Posterior vena cava (tissue), 2 donors: Measurements from ENCODE around the gene TACR1. TPM values are rescaled to one million over a fixed set of nuclear protein-coding genes. Genes with fewer than 3 reads are reported as not detected.
"Not testable (repeated sequence)": the region's sequence is repeated elsewhere in the genome, so short reads cannot be mapped to it uniquely, and the experiment has no call there.

Source experiments
- DNase-seq: peaks from one replicate; pipeline ENCODE4 v3.0.0-alpha.2; 2020; ENCODE audit warnings: low spot score
- intact Hi-C, 2 donors: fragments of 100-400 bp; cut with DNase I; formaldehyde crosslinking; loops; one replicate each; pipeline versions ENCODE4 v1.14.1 to v1.14.2; 2022 to 2023
- long read RNA-seq, 2 donors: library from polyadenylated mRNA; unstranded; transcript quantifications; one replicate each; pipeline ENCODE4 v2.0.0, GENCODE V29; 2020 to 2021
- total RNA-seq, 2 donors: library from RNA; stranded (reverse); fragmentation: NEBNext Ultra II Directional; extraction: Animal tissue kit (Norgen Biotek cat#: 25700); gene quantifications; one replicate each; pipeline ENCODE4 v1.2.1, GENCODE V29; 2021
- donor health status: DM: yes; HTN: yes; CAD: no.
- donor health status: DM: yes; HTN: yes; CAD: no.

The TACR1 gene, protein sequence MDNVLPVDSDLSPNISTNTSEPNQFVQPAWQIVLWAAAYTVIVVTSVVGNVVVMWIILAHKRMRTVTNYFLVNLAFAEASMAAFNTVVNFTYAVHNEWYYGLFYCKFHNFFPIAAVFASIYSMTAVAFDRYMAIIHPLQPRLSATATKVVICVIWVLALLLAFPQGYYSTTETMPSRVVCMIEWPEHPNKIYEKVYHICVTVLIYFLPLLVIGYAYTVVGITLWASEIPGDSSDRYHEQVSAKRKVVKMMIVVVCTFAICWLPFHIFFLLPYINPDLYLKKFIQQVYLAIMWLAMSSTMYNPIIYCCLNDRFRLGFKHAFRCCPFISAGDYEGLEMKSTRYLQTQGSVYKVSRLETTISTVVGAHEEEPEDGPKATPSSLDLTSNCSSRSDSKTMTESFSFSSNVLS
- 1 to 10 TPM; 1.1 to 2.1 TPM for total RNA-seq
- long read RNA-seq, donor 1, partial matches to known transcripts, result 0 of 7 reads
- long read RNA-seq, donor 1, other reads (novel, unspliced or antisense), result 7 of 7 reads
- long read RNA-seq, donor 2, partial matches to known transcripts, result 0 of 1 reads
- long read RNA-seq, donor 2, other reads (novel, unspliced or antisense), result 1 of 1 reads

DNA sequence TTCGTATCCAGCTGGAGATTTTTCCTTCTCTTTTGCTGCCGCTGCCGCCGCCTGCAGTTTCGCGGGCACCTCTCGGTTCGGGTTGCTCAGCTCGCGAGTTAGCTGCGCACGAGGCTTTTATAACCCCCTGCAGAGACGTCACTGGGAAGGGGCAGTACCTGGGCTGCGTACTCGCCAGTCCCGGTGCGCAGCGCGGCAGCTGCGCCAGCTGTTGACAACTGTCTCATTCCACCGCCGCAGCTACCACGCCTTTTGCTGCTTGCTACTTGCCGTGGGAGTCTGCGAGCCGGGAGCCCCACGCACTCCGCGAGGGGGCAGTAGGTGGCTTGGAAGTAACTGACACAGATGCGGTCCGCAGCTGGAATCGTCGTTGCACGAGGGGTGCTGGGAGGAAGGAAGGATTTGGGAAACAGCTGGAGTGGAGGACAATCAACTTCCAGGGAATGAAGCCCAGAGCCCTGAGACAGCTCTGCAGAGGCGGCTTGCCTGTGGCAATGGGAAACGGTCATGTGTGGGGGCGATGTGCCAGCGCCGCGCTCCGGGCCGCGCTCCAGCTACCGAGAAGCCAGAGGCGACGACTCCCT is at the start of gene TACR1:
Gene TACR1, minus strand, starts transcription at position 93 of the 584 bp plus-strand sequence. CDS start 586 bp downstream, outside the sequence.
- DNase-seq, result peak; percentile 90
- intact Hi-C loops, result no loop called here

DNA sequence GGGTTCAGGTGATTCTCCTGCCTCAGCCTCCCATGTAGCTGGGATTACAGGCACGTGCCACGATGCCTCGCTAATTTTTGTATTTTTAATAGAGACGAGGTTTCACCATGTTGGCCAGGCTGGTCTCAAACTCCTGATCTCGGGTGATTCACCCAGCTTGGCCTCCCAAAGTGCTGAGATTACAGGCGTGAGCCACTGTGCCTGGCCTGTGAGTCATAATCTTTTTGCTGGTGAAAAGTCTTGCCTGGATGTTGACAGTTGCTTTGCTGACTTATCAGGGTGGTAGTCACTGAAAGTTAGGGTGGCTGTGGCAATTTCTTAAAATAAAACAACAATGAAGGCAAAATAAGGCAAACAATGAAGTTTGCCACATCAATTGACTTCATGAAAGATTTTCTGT is 49.3 kb upstream of the TACR1 start:
- DNase-seq, intact Hi-C loops: not testable (repeated sequence)

DNA sequence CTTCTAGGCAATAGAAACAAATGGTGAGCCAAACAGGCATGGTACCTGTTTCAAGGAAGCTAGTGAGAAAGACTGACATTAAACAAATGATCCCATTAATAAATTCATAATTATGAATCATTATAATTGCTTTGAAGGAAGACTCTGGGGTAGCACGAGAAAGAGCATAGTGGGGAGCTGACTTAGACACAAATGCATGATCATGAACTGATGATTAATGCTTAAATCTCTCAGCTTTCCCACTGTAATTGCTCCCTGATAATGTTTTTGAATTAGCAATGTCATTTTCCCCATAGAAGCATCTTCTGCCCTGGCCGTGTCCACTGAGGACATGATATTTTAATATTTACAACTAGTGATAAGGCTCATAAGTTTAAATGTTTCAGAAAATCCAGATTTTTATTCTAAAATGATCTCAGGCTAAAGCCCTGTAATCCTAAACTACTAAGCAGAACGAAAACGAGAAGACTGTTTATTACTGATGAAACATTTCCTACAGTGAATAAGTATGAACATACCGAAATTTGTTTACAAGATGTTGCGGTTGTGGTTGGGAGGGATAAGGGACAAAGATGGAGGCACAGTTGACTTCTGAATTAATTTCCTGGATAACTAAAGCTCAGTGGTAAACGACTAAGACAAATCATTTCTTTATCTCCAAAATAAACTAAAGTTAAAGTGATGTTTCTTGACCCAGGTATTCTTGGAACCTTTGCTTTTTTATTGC is 47.3 kb upstream of the TACR1 start:
- DNase-seq, result no peak
- intact Hi-C loops, result no loop called here

DNA sequence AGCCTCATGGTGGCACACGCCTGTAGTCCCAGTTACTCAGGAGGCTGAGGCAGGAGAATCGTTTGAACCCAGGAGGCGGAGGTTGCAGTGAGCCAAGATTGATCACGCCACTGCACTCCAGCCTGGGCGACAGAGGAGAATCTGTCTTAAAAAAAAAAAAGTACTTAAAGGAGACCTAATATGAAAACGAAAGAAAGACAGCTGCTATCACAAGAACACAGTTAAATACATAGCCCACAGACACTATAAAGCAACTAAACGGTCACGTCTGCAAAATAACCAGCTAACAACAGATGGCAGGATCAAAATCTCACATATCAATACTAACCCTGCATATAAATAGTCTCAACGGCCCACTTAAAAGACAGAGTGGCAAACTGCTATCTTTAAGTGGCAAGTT is 43.9 kb upstream of the TACR1 start:
- no peak for DNase-seq
- intact Hi-C loops, result no loop called here

DNA sequence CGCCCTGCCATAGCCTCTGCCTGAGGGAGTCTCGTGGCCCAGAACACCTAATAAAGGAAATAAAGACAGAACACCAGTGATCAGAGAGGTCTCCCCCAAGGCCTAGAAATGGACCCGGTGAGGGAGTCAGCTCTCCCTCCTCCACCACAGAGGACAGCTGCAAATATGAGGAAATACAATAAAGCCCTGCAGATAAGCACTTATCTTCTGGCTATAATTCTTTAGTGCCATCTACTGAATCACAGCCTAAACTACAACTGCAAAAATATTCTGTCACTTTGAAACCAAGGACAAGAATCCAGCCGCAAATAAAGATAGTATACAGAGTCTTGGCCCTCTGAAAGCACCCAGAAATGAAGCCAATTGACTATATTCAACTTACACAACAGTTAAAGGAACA is 42.4 kb upstream of the TACR1 start:
- DNase-seq, result no peak
- intact Hi-C loops, result no loop called here

DNA sequence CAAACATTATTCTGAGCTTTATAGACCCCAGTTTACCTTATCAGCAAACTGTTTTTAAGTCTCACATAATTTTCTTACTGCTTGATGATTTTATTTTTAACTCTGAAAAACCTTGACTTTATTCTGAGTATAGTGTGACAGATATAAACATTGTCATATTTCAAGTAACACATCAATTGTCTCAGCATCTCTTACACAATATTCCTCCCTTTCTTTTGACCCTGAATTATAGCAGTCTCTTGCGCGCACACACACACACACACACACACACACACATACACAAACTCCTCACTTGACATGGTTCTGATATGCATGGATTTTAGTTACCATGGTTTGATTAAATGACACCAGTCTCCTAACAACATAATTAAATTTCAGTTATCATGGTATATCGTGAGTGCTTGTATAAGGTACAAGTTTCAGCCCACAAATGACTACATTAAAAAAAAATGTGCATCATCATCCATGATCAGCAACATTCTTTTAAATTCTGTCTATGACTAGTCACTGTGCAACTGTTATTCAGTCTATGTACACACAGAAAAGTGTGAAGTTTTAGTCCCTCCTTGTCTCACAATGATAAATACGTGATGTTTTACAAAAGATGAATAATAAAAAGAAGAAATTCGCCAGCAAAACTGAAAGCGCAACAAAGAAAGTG is 39.5 kb upstream of the TACR1 start:
- intact Hi-C loops, result no loop called here
- DNase-seq, result no peak

DNA sequence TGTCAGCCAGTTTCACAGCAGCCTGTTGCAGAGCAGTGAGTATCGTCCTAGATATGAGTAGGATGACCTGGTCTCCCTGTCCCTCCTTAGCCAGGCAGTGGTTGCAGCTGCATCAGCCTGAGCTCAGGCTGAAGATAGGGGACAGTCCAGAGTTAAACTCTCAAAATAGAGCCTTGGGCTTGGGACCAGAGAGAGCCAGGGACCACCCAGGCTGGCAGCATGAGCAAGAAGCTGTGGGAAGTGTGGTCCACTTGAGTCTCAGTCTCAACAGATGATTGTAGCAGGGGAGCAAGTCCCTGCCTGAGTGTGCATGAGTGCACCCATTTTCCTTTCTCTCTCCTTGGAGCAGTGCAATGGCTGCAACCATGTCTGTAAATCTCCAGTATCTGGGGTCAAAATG is 38.0 kb upstream of the TACR1 start:
- intact Hi-C loops, result no loop called here
- no peak for DNase-seq

DNA sequence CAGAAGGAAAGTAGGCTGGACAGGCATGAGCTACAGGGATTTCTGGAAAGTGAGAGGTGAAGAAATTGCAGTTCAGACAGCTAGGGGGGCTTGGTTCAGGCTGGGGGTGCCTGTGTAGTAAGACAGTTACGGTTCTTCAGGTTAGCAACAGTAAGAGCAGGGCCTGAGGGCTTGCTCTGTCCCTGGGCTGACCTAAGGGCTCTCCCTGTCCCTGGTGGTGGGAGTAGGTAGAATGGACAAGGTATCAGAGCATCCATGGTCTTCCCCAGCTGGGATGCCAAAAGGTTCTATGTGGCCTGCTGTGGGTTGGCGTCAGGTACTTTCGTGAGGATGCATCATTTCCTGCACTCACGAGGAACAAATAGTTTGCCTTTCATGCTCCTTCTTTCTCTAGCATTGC is 34.6 kb upstream of the TACR1 start:
- intact Hi-C loops, result no loop called here
- DNase-seq, result no peak

DNA sequence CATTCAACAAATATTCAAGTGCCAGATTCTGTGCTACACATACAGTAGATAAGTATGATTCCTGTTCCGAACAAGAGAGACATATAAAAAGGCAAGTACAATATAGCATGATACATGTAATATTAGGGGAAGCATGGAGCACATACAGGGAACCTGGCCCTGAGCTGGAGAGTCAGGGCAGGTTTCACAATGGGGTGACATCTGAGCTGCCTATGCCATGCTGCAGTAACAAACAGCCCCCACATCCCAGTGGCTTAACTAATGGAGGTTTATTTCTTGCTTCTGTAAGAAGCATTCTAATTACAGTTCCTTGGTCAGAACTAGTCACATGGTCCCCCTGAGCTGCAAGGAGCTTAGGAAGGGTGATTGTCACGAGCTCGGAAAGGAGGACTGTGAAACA is 27.3 kb upstream of the TACR1 start:
- intact Hi-C loops, result no loop called here
- DNase-seq, result no peak

DNA sequence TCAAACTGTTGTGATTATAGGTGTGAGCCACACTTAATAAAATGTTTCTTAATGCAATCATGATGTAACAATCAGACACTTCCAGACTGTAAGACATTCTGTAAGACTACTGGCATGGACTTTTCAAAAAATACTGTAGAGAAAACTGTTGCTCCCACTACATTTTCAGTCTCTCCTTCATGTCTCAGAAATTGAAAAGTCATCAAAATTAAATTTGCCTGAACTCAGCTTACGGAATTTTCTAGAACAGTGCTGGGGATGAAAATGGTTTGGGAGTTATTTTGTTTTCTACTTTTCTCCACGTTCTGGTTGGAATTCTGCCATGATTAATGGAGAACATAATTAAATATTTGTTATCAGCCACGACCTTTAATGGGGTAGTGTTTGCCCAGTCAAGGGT is 26.8 kb upstream of the TACR1 start:
- no peak for DNase-seq
- intact Hi-C loops, result no loop called here

DNA sequence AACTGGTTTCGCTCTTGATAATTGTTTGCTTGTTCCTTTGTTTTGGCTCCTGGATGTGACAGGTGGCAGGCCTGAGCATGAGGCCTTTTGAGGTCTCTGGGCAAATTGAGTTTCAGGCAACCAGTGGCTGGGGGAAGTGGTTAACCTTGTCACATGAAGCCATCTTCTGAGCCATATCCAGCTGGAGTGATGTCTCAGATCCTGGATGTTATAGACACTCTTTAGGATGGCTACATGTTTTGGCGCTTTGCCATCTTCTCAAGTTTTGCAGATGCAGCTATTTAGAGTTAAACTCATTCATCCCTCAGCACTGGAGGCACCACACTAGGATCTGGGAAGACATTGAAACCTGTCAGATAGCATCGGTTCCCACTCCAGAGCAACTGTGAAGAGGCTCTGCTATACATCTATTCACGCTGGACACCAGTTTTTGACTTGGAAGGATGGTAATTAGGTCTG is 25.3 kb upstream of the TACR1 start:
- intact Hi-C loops, result no loop called here
- no peak for DNase-seq

DNA sequence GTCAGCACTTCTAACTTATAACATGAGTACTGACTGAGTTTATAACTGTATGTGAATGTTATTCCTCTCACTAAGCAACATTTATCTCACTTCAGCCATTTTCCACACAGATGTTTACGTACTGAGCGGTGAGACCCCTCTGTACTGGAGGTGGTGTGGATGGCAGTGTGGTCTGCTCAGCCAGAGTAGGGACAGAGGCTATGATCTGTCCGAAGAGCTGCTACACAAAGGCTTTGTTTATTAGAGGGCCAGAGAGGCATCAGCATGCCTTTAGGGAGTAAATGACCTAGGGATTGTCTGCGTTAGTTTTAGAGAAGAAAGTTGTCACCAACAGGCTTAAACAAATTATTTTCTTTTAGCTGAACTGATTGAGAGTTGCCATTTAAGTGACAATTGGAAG is 23.2 kb upstream of the TACR1 start:
- intact Hi-C loops, result no loop called here
- no peak for DNase-seq

DNA sequence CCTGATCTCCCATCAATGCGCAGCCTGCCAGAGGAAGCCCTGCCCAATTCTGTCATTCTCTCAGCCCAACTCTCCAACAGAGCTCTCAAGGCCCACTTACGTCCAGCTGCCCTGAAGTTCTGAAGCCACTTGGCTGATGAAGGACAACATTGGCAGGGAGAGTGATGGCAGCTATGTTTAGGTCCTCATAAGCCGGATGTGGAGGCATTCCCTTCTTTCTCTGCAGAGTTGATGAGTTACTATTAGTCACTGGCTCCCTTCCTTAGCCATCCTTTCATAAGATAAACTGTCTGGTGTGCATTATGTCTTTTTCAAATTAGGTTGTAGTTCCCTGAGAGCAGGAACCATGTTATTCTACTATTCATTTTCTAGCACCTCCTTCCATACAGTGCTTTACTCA is 22.5 kb upstream of the TACR1 start:
- no peak for DNase-seq
- intact Hi-C loops, result no loop called here

DNA sequence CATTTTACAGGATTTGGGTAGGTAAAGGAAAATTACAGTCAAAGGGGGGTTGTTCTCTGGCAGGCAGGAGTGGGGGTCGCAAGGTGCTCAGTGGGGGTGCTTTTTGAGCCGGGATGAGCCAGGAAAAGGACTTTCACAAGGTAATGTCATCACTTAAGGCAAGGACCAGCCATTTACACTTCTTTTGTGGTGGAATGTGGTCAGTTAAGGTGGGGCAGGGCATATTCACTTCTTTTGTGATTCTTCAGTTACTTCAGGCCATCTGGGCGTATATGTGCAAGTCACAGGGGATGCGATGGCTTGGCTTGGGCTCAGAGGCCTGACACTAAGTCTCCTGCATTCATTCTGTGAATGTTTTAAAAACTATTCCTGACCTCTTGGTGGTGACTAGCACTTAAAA is 19.9 kb upstream of the TACR1 start:
- intact Hi-C loops, result not testable (repeated sequence)

DNA sequence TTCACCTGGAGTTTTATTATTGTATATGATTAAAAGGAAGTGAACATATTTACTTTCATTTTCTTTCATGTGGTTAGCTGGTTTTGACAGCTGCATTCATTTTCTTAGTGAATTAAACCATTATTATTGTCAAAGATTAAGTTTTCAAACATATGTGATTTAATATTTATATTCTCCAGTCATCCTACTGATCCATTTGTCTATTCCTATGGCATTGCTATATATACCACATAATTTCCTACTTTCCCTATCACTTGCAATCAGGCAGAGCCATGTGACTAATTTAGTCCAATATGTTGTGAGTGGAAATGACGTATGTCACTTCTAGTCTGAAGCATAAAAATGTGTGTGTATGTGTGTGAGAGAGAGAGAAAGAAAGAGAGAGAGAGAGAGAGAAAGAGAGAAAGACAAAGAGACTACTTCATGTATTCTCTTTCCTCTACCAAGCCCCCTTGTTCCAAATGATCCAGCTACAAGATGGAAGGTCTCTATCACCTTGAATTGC is 12.0 kb upstream of the TACR1 start:
- DNase-seq, result no peak
- intact Hi-C loops, result no loop called here

More for the DNA sequence above, 19.9 kb upstream of the TACR1 start:
- not testable (repeated sequence) for DNase-seq

DNA sequence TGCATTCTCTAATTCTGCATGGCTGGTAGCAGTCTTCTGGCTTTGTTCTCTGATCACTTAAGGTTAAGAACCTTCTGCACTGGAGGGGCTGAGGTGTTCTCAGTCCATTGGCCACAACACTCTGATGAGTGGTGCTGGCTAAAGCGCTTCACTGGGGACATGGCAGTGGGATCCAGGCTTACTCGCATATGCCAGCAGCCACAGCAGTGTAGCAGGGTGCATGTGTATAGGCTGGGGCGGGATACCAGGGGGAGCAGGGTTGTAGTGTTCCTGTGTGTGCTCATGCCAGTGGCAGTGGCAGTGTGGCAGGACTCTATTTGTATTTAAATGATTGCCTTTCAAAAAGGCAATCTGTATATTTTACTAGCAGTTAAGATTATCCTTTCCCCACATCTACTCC is 11.1 kb upstream of the TACR1 start:
- intact Hi-C loops, result no loop called here
- no peak for DNase-seq

DNA sequence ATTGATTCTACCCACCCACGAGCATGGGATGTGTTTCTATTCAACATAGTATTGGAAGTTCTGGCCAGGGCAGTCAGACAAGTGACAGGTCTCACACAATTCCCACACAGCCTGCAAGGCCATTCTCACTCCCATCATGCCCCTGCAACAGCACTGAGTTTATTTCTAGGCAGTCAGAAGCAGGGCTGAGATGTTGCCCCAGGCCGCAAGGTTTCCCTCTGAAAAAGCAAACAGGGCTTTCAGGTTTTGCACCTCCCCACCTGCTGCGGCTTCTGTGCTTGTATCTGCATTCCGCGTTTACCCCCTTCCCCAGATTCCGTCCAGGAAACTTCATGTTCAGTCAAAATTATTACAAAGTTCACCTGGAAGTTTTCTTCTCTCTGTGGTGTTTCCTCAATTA is 9.4 kb upstream of the TACR1 start:
- DNase-seq, result no peak
- intact Hi-C loops, result no loop called here

DNA sequence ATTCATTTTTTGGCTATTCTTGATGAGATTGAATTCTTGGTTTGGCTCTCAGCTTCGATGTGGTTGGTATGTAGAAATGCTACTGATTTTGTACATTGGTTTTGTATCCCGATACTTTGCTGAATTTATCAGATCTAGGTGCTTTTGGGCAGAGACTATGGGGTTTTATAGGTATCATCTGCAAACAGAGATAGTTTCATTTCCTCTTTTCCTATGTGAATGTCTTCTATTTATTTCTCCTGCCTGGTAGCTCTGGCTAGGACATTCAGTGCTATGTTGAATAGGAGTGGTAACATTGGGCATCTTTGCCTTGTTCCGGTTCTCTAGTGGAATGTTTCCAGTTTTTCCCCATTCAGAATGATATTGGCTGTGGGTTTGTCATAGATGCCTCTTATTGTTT is 5.5 kb upstream of the TACR1 start:
- intact Hi-C loops, result no loop called here
- DNase-seq, result no peak

DNA sequence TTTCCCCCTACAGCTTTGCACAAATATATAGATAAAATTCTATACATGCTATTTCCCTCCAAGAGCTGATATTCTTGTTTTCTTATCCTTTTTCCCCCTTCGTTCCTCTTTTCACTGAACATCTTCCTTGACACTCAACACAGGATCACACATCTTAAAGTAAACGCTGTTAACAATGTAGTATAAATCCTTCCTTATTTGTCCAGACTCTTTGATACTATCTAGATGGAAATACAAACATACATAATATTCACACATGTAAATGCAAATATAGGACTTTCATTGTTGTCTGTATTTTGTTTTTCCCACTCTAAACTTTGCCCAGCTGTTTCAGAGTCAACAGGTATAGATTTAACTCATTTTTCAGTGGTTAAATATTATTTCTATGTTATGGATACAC is 3.0 kb upstream of the TACR1 start:
- intact Hi-C loops, result no loop called here
- no peak for DNase-seq
